ENCODE results near the gene BPIFB1. TPM values are rescaled to one million over a fixed set of nuclear protein-coding genes. Genes with fewer than 3 reads are reported as not detected.

The BPIFB1 gene
- total RNA-seq, 4 donors from 2014 or later = 0.58 to 128 TPM; not detected in 2

GRCh38 chr20:33336375-33336774 lies 53.4 kb downstream of the BPIFB1 start:
- no peaks in the 10 kb centered on the region for H3K9me3 ChIP-seq
- 75 to 85% methylated on average over 2 to 3 of the region's 3 CpGs for WGBS, 2 donors (ENCODE audit: low coverage in 1 of 2)
- peaks cover 26% of the 10 kb centered on the region for H3K27me3 ChIP-seq
- no peaks in the 10 kb centered on the region for H3K4me1 ChIP-seq
- no peak overlapping the region for H3K27ac ChIP-seq
- no peak for ATAC-seq
- H3K36me3 ChIP-seq = no peaks in the 10 kb centered on the region
- H3K4me3 ChIP-seq = no peak overlapping the region
- TF ChIP-seq POLR2A (IDR thresholded peaks at IDR 0.05) (no peak), CTCF (IDR thresholded peaks at IDR 0.05) (no peak), EP300 (IDR thresholded peaks at IDR 0.05) (no peak), POLR2AphosphoS5 (IDR thresholded peaks at IDR 0.05) (no peak)

- ATAC-seq = no peak
- no peaks in the 10 kb centered on the region for H3K4me1 ChIP-seq
- H3K27me3 ChIP-seq = peaks cover 31% of the 10 kb centered on the region
- H3K27ac ChIP-seq = no peak overlapping the region
- no peak overlapping the region for H3K4me3 ChIP-seq
- no peaks in the 10 kb centered on the region for H3K9me3 ChIP-seq
- 65 to 72% methylated on average over 3 to 4 of the region's 8 CpGs for WGBS, 2 donors (ENCODE audit: low coverage in 1 of 2)
- no peaks in the 10 kb centered on the region for H3K36me3 ChIP-seq
- TF ChIP-seq EP300 (IDR thresholded peaks at IDR 0.05) (no peak), CTCF (IDR thresholded peaks at IDR 0.05) (no peak)
These were observed 54.1 kb downstream of the BPIFB1 start for GRCh38 chr20:33337119-33337518.

- no peak overlapping the region for H3K4me3 ChIP-seq
- no peaks in the 10 kb centered on the region for H3K4me1 ChIP-seq
- ATAC-seq = no peak
- no peak overlapping the region for H3K27ac ChIP-seq
- TF ChIP-seq POLR2AphosphoS5 (IDR thresholded peaks at IDR 0.05) (no peak), CTCF (IDR thresholded peaks at IDR 0.05) (no peak), EP300 (IDR thresholded peaks at IDR 0.05) (no peak), POLR2A (IDR thresholded peaks at IDR 0.05) (no peak)
- H3K27me3 ChIP-seq = peaks cover 36% of the 10 kb centered on the region
- 44 to 72% methylated on average over 3 to 6 of the region's 6 CpGs for WGBS, 2 donors (ENCODE audit: low coverage in 1 of 2)
- no peaks in the 10 kb centered on the region for H3K9me3 ChIP-seq
- no peaks in the 10 kb centered on the region for H3K36me3 ChIP-seq
These were observed 54.6 kb downstream of the BPIFB1 start for GRCh38 chr20:33337531-33338165.

GRCh38 chr20:33338467-33339258 lies 55.6 kb downstream of the BPIFB1 start:
- Histone ChIP-seq H3K9me3 (no peaks in the 10 kb centered on the region), H3K36me3 (no peaks in the 10 kb centered on the region), H3K4me1 (no peaks in the 10 kb centered on the region), H3K4me3 (no peak overlapping the region), H3K27ac (no peak overlapping the region), H3K27me3 (peaks cover 36% of the 10 kb centered on the region)
- no peak for ATAC-seq
- WGBS, 2 donors (ENCODE audit: low coverage in 1 of 2) = 80 to 83% methylated on average over 4 to 5 of the region's 5 CpGs
- TF ChIP-seq EP300 (IDR thresholded peaks at IDR 0.05) (no peak), CTCF (IDR thresholded peaks at IDR 0.05) (no peak), POLR2A (IDR thresholded peaks at IDR 0.05) (no peak), POLR2AphosphoS5 (IDR thresholded peaks at IDR 0.05) (no peak)
